ENCODE results near the gene PXMP4. TPM values are rescaled to one million over a fixed set of nuclear protein-coding genes. Genes with fewer than 3 reads are reported as not detected.
A peak's percentile ranks its signal among the peaks of the same experiment; 100 is the strongest.

PXMP4 gene
- total RNA-seq, 2 experiments from 2014 or later: 3.6 to 4.1 TPM

DNA sequence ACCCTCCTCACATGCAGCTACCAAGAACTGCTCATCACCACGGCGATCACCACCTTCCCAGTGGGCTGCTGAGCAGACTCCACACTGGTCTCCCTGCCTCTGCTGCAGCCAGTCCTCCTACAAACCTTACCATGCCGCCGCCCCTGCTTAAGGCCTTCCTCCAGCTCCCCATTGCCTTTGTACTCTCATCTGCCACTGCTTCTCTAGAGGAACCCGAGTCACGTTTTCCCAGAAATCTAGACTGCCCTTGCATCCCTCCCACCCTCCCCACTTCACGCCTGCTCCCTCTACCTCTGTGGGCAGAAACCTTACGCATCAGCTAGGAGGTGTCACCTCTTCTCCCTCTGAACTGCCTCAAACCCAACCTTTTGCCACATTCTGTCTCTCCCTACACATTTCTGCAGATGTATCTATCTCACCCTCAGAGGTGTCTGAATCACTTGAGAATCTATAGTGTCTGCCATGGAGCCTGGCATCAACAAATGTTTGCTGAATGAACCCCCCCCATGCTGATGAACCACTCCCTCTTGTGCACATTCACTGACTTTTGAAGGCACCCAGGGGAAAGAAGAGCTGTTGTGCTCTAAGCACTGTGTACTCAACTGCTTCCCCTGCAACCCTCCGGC is 38.3 kb downstream of the PXMP4 start:
- Mint-ChIP-seq H3K27ac (peak overlapping the region; percentile 22), H3K4me1 (ENCODE audit: low read depth) (peaks cover 57% of the 10 kb centered on the region), H3K36me3 (ENCODE audit: low read depth) (no peaks in the 10 kb centered on the region), H3K4me3 (no peak overlapping the region), H3K27me3 (no peaks in the 10 kb centered on the region), H3K9me3 (no peaks in the 10 kb centered on the region)
- DNase-seq: no peak
- H3K27ac ChIP-seq (ENCODE audit: low read depth in 1 of 2, low read length in 2 of 2): no peak overlapping the region
- no peaks in the 10 kb centered on the region for H3K36me3 ChIP-seq (ENCODE audit: insufficient read depth, low read length)
- H3K27me3 ChIP-seq (ENCODE audit: control insufficient read depth in 1 of 2, insufficient read depth in 2 of 2, low read length in 2 of 2): no peaks in the 10 kb centered on the region
- ChIA-PET CTCF (interaction anchor here (2.0 kb wide), 1 partner anchor 14 kb away, joined by 12 read pairs; no protein-coding TSS in a partner anchor), POLR2A (interaction anchor here (0.6 to 4.1 kb wide), 2 partner anchors 14 to 307 kb away, joined by 3 to 45 read pairs; partner anchors contain the start of gene ACTL10)
- intact Hi-C loops (cut with DNase I, micrococcal nuclease): loop anchor here in 1 of 2 experiments (10.0 kb wide), 1 partner anchor 313 kb away; the partner anchor contains the start of gene RALY
- no peak for ATAC-seq (ENCODE audit: poor library complexity)
- H3K4me1 ChIP-seq (ENCODE audit: insufficient read depth, low read length): peaks cover 61% of the 10 kb centered on the region
- H3K4me3 ChIP-seq (ENCODE audit: low read length): no peak overlapping the region
- TF ChIP-seq, protein P1, sequence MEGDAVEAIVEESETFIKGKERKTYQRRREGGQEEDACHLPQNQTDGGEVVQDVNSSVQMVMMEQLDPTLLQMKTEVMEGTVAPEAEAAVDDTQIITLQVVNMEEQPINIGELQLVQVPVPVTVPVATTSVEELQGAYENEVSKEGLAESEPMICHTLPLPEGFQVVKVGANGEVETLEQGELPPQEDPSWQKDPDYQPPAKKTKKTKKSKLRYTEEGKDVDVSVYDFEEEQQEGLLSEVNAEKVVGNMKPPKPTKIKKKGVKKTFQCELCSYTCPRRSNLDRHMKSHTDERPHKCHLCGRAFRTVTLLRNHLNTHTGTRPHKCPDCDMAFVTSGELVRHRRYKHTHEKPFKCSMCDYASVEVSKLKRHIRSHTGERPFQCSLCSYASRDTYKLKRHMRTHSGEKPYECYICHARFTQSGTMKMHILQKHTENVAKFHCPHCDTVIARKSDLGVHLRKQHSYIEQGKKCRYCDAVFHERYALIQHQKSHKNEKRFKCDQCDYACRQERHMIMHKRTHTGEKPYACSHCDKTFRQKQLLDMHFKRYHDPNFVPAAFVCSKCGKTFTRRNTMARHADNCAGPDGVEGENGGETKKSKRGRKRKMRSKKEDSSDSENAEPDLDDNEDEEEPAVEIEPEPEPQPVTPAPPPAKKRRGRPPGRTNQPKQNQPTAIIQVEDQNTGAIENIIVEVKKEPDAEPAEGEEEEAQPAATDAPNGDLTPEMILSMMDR (IDR thresholded peaks at IDR 0.05): no peak
- H3K9me3 ChIP-seq (ENCODE audit: control insufficient read depth in 1 of 2, insufficient read depth in 1 of 2, low read length in 2 of 2): no peaks in the 10 kb centered on the region

DNA sequence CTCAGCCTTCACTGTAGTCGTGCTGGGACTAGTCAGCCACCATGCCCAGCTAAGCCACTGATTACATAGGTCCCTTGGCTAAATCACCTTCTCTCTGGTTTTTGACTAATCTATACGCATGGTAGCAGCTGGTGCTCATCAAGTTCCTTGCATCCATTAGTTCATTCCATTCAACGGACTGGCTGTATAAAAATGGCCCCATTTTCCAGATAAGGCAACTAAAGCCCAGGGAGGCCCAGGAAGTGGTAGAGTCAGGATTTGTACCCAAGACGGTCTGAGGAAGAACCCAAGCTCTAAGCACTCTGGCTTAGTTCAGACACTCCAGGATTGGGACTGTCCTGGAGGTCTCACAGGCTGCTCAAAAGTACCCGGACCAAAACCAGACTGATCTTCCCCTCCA is 38.8 kb downstream of the PXMP4 start:
- no peaks in the 10 kb centered on the region for H3K27me3 Mint-ChIP-seq
- H3K4me3 ChIP-seq (ENCODE audit: low read length): no peak overlapping the region
- intact Hi-C loops (cut with DNase I, micrococcal nuclease): loop anchor here in 1 of 2 experiments (10.0 kb wide), 1 partner anchor 314 kb away; the partner anchor contains the start of gene RALY
- no peaks in the 10 kb centered on the region for H3K9me3 ChIP-seq (ENCODE audit: control insufficient read depth in 1 of 2, insufficient read depth in 1 of 2, low read length in 2 of 2)
- ChIA-PET POLR2A (interaction anchor here (0.6 to 4.1 kb wide), 3 partner anchors 14 to 307 kb away, joined by 3 to 45 read pairs (median 26); partner anchors contain the start of gene ACTL10), CTCF (interaction anchor here (2.0 kb wide), 1 partner anchor 13 kb away, joined by 12 read pairs; no protein-coding TSS in a partner anchor)
- no peaks in the 10 kb centered on the region for H3K9me3 Mint-ChIP-seq
- H3K27ac Mint-ChIP-seq: peak overlapping the region; percentile 22
- H3K4me3 Mint-ChIP-seq: no peak overlapping the region
- H3K4me1 ChIP-seq (ENCODE audit: insufficient read depth, low read length): peaks cover 60% of the 10 kb centered on the region
- DNase-seq: no peak
- H3K27ac ChIP-seq (ENCODE audit: low read depth in 1 of 2, low read length in 2 of 2): no peak overlapping the region
- H3K36me3 Mint-ChIP-seq (ENCODE audit: low read depth): no peaks in the 10 kb centered on the region
- peaks cover 51% of the 10 kb centered on the region for H3K4me1 Mint-ChIP-seq (ENCODE audit: low read depth)
- no peaks in the 10 kb centered on the region for H3K27me3 ChIP-seq (ENCODE audit: control insufficient read depth in 1 of 2, insufficient read depth in 2 of 2, low read length in 2 of 2)
- TF ChIP-seq, protein P1 (IDR thresholded peaks at IDR 0.05): no peak
- H3K36me3 ChIP-seq (ENCODE audit: insufficient read depth, low read length): no peaks in the 10 kb centered on the region
- ATAC-seq (ENCODE audit: poor library complexity): no peak

DNA sequence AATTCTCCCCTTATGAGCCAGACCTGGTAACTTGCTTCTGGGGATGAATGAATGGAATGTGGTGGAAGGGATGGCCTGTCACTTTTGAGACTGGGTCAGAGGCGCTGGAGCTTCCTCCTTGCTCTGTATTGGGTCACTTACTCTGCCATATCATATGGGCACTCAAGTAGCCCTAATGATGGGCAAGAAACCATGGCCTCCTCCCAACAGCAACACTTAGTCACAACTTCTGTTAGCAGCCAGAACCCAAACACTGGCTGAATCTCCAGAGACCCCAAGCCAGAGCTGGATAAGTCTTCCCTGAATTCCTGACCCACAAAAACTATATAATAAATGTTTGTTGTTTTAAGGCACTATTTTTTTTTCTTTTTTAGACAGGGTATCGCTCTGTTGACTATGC is 39.4 kb downstream of the PXMP4 start:
- POLR2A ChIA-PET: interaction anchor here (1.9 to 4.1 kb wide), 4 partner anchors 13 to 237 kb away, joined by 8 to 45 read pairs (median 19); partner anchors contain the start of genes ACTL10, PXMP4 and SNTA1
- peaks cover 50% of the 10 kb centered on the region for H3K4me1 Mint-ChIP-seq (ENCODE audit: low read depth)

More for the DNA sequence above, 39.4 kb downstream of the PXMP4 start:
- H3K9me3 Mint-ChIP-seq: no peaks in the 10 kb centered on the region
- TF ChIP-seq, protein P1 (IDR thresholded peaks at IDR 0.05): no peak
- H3K4me1 ChIP-seq (ENCODE audit: insufficient read depth, low read length): peaks cover 65% of the 10 kb centered on the region
- no peaks in the 10 kb centered on the region for H3K9me3 ChIP-seq (ENCODE audit: control insufficient read depth in 1 of 2, insufficient read depth in 1 of 2, low read length in 2 of 2)
- no peak overlapping the region for H3K4me3 ChIP-seq (ENCODE audit: low read length)
- H3K27ac Mint-ChIP-seq: no peak overlapping the region
- no peaks in the 10 kb centered on the region for H3K27me3 ChIP-seq (ENCODE audit: control insufficient read depth in 1 of 2, insufficient read depth in 2 of 2, low read length in 2 of 2)
- no peaks in the 10 kb centered on the region for H3K36me3 Mint-ChIP-seq (ENCODE audit: low read depth)
- H3K36me3 ChIP-seq (ENCODE audit: insufficient read depth, low read length): no peaks in the 10 kb centered on the region
- DNase-seq (no peak), ATAC-seq (ENCODE audit: poor library complexity) (no peak)
- H3K4me3 Mint-ChIP-seq: no peak overlapping the region
- no peaks in the 10 kb centered on the region for H3K27me3 Mint-ChIP-seq
- intact Hi-C loops (cut with DNase I, micrococcal nuclease): loop anchor here in 1 of 2 experiments (10.0 kb wide), 1 partner anchor 314 kb away; the partner anchor contains the start of gene RALY
- no peak overlapping the region for H3K27ac ChIP-seq (ENCODE audit: low read depth in 1 of 2, low read length in 2 of 2)
- CTCF ChIA-PET: interaction anchor here (2.0 to 2.1 kb wide), 2 partner anchors 13 kb away, joined by 12 to 14 read pairs; no protein-coding TSS in a partner anchor
